CD4-positive, alpha-beta T cell treated with Interleukin-6 at 100 ng/mL for 8 hours (primary cell): ENCODE measurements around the gene MPHOSPH8.
"Not testable (repeated sequence)": the region's sequence is repeated elsewhere in the genome, so short reads cannot be mapped to it uniquely, and the experiment has no call there.

Experiments used
- DNase-seq: peaks from one replicate; pipeline ENCODE4 v3.0.0-alpha.2; 2020; ENCODE audit warnings: mixed read lengths, low spot score

MPHOSPH8 gene

GRCh38 chr13:19685437-19685836 lies 52.0 kb downstream of the MPHOSPH8 start:
- no peak for DNase-seq

GRCh38 chr13:19691447-19691846 lies 58.0 kb downstream of the MPHOSPH8 start:
- not testable (repeated sequence) for DNase-seq

DNA sequence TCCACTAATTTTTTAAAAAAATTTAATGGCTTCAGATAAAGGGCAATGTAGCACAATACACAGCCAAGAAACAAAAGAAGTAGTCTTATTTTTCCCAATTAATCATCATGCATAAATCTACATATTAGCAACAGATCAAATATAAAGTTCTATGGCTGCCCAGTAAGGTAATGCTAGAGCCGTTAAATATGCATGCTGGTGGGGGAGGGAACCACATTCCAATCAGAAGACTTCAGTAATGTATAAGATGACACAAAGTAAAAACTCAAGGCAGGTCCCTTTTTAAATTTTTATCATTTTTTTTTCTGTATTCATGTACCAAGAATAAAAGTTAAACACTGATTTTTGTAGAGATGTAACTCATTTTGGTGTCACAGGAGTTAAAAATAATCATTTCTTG lies 62.0 kb downstream of the MPHOSPH8 start:
- DNase-seq, result no peak

DNA sequence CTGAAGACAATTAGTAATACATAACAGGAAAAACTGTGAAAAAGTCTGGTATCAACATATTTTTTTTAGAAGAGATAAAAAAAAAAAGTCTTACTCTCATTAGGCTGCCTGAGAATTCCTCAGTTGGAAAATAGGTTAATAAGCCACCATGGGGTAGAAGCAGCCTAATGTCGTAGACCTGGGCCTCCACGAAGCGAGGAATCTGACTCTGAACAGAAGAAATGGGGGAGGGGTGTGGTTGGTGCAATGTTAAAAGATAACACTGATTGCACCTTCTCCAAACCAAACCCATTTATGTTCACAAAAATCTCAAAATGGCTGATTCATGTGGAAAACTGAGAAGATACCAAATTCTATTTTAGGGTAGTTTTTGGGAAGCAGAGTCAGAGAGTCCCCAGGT lies 62.4 kb downstream of the MPHOSPH8 start:
- no peak for DNase-seq

- not testable (repeated sequence) for DNase-seq
These were observed 67.5 kb downstream of the MPHOSPH8 start for GRCh38 chr13:19700963-19701362.

DNA sequence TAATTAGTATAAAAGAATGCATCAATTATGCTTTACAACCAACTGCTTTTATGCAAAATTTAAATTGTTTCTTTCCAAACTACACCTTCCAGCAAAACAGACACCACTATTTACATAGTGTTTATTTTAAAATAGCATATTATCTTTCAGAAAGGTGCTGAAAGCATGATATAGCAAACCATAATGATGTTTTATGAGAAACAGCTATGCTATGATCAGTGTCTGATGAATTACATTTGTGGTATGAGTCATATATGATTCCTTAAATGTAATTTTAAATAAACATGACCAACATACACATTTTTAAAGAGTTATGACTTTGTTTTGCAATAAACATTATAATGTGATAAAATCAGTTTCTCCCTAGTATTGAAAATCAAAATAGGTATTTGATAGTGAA lies 68.2 kb downstream of the MPHOSPH8 start:
- not testable (repeated sequence) for DNase-seq

- not testable (repeated sequence) for DNase-seq
These were observed 70.8 kb downstream of the MPHOSPH8 start for GRCh38 chr13:19704256-19704655.

DNA sequence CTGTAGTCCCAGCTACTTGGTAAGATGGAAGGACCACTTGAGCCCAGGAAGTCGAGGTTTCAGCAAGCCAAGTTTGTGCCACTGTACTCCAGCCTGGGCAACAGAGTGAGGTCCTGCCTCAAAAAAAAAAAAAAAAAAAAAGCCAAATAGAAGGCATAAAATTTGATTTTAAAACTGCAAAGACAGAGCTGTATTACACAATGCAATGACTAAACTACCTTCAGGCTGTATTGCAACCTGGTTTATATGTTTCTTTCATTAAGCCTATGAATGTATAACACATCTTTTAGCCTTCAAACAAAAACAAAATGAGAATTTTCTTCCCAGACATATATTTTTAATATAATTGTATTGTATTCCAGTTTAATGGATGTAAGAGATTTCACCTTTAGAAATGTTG lies 75.6 kb downstream of the MPHOSPH8 start:
- DNase-seq, result not testable (repeated sequence)

DNA sequence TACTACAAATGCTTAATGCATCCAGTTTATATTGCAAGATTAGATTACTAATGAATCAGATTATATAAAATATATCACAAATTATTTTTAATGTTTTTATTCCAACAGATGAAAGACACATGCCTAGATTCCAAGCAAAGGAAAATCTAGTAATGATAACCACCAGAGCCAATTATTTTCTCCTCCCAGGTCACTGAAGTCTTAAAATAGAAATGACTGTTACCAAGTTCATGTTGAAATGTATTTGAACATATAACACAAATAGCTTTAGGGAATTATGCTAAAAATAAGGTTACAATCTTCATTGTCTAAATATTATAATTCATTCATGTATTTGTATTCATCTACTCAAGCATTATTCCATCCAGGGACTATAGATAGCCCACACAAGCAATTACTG lies 76.3 kb downstream of the MPHOSPH8 start:
- not testable (repeated sequence) for DNase-seq

GRCh38 chr13:19713186-19713965 lies 79.9 kb downstream of the MPHOSPH8 start:
- DNase-seq, result no peak

- DNase-seq, result no peak
These were observed 86.6 kb downstream of the MPHOSPH8 start for GRCh38 chr13:19720039-19720438.
